Body of pancreas (tissue), 4 donors: Measurements from ENCODE around the gene KIF26A.

Experiments
- POLR2A ChIP-seq, 3 donors: fragments of 450-650 bp; IDR thresholded peaks; one replicate each; pipeline ENCODE4 v1.6.1; 2016; ENCODE audit warnings: antibody characterized with exemption in 3 of 3, mild to moderate bottlenecking in 2 of 3
- TF ChIP-seq, protein P1 (sequence below), 7 experiments: fragments of 450-650 bp in 4 of 7; fragments of 200-600 bp in 3 of 7; sonication (generic) in 3 of 7; IDR thresholded peaks; one replicate each; pipeline ENCODE4 v1.5.1; 2016 to 2019; ENCODE audit warnings: antibody characterized with exemption in 7 of 7

DNA sequence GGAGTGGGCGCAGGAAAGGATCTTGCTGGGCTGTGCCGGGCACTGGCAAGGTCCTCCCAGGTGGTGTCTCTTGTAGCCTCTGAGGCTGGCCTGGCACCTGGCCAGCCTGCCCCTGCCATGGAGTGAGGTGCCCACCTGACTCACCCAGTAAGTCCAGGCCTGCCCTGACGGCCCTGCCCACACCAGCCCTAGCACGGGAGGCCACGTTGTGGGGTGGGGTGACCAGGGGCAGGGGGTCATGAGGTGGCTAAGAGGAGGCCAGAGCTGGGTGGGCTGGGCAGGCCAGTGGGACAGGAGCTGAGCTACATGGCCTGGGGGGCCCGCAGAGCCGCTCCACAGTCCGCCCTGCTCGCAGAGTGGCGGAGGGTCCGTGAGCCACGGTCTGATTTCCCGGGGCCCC is 45.4 kb downstream of the KIF26A start:
- TF ChIP-seq POLR2A (IDR thresholded peaks at IDR 0.05) = no peak
- TF ChIP-seq, protein P1, sequence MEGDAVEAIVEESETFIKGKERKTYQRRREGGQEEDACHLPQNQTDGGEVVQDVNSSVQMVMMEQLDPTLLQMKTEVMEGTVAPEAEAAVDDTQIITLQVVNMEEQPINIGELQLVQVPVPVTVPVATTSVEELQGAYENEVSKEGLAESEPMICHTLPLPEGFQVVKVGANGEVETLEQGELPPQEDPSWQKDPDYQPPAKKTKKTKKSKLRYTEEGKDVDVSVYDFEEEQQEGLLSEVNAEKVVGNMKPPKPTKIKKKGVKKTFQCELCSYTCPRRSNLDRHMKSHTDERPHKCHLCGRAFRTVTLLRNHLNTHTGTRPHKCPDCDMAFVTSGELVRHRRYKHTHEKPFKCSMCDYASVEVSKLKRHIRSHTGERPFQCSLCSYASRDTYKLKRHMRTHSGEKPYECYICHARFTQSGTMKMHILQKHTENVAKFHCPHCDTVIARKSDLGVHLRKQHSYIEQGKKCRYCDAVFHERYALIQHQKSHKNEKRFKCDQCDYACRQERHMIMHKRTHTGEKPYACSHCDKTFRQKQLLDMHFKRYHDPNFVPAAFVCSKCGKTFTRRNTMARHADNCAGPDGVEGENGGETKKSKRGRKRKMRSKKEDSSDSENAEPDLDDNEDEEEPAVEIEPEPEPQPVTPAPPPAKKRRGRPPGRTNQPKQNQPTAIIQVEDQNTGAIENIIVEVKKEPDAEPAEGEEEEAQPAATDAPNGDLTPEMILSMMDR (IDR thresholded peaks at IDR 0.05) = no peak
